Dendritic cell treated with granulocyte-macrophage colony-stimulating factor and Interleukin-4, amounts not matched to agents 40 ng/mL and 50 ng/mL, for 4 days (primary cell): ENCODE results near the gene MPHOSPH9.
"Not testable (repeated sequence)": the region's sequence is repeated elsewhere in the genome, so short reads cannot be mapped to it uniquely, and the experiment has no call there.

Source experiments
- H3K27ac Mint-ChIP-seq: one replicate; pipeline ENCODE4 v1.8.0; 2022; ENCODE audit warnings: mild to moderate bottlenecking, mixed read lengths
- H3K27me3 Mint-ChIP-seq: one replicate; pipeline ENCODE4 v1.8.0; 2022; ENCODE audit warnings: mild to moderate bottlenecking, mixed read lengths
- H3K36me3 Mint-ChIP-seq: one replicate; pipeline ENCODE4 v1.8.0; 2022; ENCODE audit warnings: low read depth, mixed read lengths
- H3K4me1 Mint-ChIP-seq: one replicate; pipeline ENCODE4 v1.8.0; 2022; ENCODE audit warnings: low read depth, mixed read lengths
- H3K4me3 Mint-ChIP-seq: one replicate; pipeline ENCODE4 v1.8.0; 2022; ENCODE audit warnings: mild to moderate bottlenecking, moderate library complexity, mixed read lengths
- H3K9me3 Mint-ChIP-seq: one replicate; pipeline ENCODE4 v1.8.0; 2022; ENCODE audit warnings: mixed read lengths
- intact Hi-C: fragments of 100-400 bp; cut with micrococcal nuclease; formaldehyde crosslinking; loops from one replicate; pipeline ENCODE4 v1.15.0; 2022

The MPHOSPH9 gene

GRCh38 chr12:123248996-123249741, 16.2 kb upstream of the MPHOSPH9 start:
- H3K4me3 Mint-ChIP-seq, H3K27me3 Mint-ChIP-seq, H3K27ac Mint-ChIP-seq, intact Hi-C loops: not testable (repeated sequence)
- Mint-ChIP-seq H3K9me3 (peaks cover 10% of the 10 kb centered on the region), H3K4me1 (peaks cover 30% of the 10 kb centered on the region), H3K36me3 (peaks cover 48% of the 10 kb centered on the region)

GRCh38 chr12:123248129-123248528, 15.2 kb upstream of the MPHOSPH9 start:
- intact Hi-C loops, H3K4me3 Mint-ChIP-seq, H3K27ac Mint-ChIP-seq, H3K27me3 Mint-ChIP-seq: not testable (repeated sequence)
- H3K4me1 Mint-ChIP-seq, result peaks cover 32% of the 10 kb centered on the region
- H3K9me3 Mint-ChIP-seq, result peaks cover 10% of the 10 kb centered on the region
- peaks cover 38% of the 10 kb centered on the region for H3K36me3 Mint-ChIP-seq

GRCh38 chr12:123245678-123246077, 12.7 kb upstream of the MPHOSPH9 start:
- Mint-ChIP-seq H3K4me1 (peaks cover 39% of the 10 kb centered on the region), H3K9me3 (peaks cover 10% of the 10 kb centered on the region), H3K4me3 (no peak overlapping the region), H3K27me3 (no peaks in the 10 kb centered on the region), H3K27ac (peak overlapping the region; percentile 19), H3K36me3 (peaks cover 30% of the 10 kb centered on the region)
- intact Hi-C loops, result no loop called here

GRCh38 chr12:123243671-123244262, 10.8 kb upstream of the MPHOSPH9 start:
- intact Hi-C loops, result no loop called here
- Mint-ChIP-seq H3K4me3 (no peak overlapping the region), H3K9me3 (peaks cover 10% of the 10 kb centered on the region), H3K27ac (no peak overlapping the region), H3K4me1 (peaks cover 29% of the 10 kb centered on the region), H3K36me3 (peaks cover 20% of the 10 kb centered on the region), H3K27me3 (no peaks in the 10 kb centered on the region)

GRCh38 chr12:123242116-123242904, 9.4 kb upstream of the MPHOSPH9 start:
- Mint-ChIP-seq H3K4me1 (peaks cover 35% of the 10 kb centered on the region), H3K36me3 (peaks cover 7% of the 10 kb centered on the region), H3K4me3 (peak overlapping the region; percentile 34), H3K27ac (peak overlapping the region; percentile 80), H3K27me3 (no peaks in the 10 kb centered on the region), H3K9me3 (no peaks in the 10 kb centered on the region)
- intact Hi-C loops, result no loop called here

- Mint-ChIP-seq H3K4me3 (no peak overlapping the region), H3K9me3 (no peaks in the 10 kb centered on the region), H3K27me3 (no peaks in the 10 kb centered on the region), H3K4me1 (peaks cover 32% of the 10 kb centered on the region), H3K27ac (no peak overlapping the region), H3K36me3 (peaks cover 31% of the 10 kb centered on the region)
- intact Hi-C loops, result loop anchor here (5.0 to 10.0 kb wide), 2 partner anchors 197 to 374 kb away; no protein-coding TSS in a partner anchor
Observed at GRCh38 chr12:123238961-123239360, 6.0 kb upstream of the MPHOSPH9 start.

- Mint-ChIP-seq H3K4me1 (peaks cover 32% of the 10 kb centered on the region), H3K36me3 (peaks cover 37% of the 10 kb centered on the region), H3K9me3 (no peaks in the 10 kb centered on the region), H3K27me3 (no peaks in the 10 kb centered on the region), H3K4me3 (no peak overlapping the region), H3K27ac (no peak overlapping the region)
- intact Hi-C loops, result loop anchor here (5.0 to 10.0 kb wide), 2 partner anchors 196 to 374 kb away; no protein-coding TSS in a partner anchor
Observed at GRCh38 chr12:123238330-123238682, 5.4 kb upstream of the MPHOSPH9 start.

- H3K4me1 Mint-ChIP-seq, result peaks cover 27% of the 10 kb centered on the region
- H3K36me3 Mint-ChIP-seq, result peaks cover 42% of the 10 kb centered on the region
- H3K27ac Mint-ChIP-seq, result peak overlapping the region; percentile 22
- no peaks in the 10 kb centered on the region for H3K27me3 Mint-ChIP-seq
- H3K9me3 Mint-ChIP-seq, result no peaks in the 10 kb centered on the region
- intact Hi-C loops, result loop anchor here (5.0 to 10.0 kb wide), 2 partner anchors 195 to 373 kb away; no protein-coding TSS in a partner anchor
- H3K4me3 Mint-ChIP-seq, result no peak overlapping the region
Observed at GRCh38 chr12:123237646-123238329, 4.8 kb upstream of the MPHOSPH9 start.

GRCh38 chr12:123233505-123234308, 766 bp upstream of the MPHOSPH9 start:
- intact Hi-C loops, result loop anchor here (5.0 to 10.0 kb wide), 2 partner anchors 251 to 369 kb away; partner anchors contain the start of gene ARL6IP4
- peaks cover 38% of the 10 kb centered on the region for H3K4me1 Mint-ChIP-seq
- no peaks in the 10 kb centered on the region for H3K9me3 Mint-ChIP-seq
- no peaks in the 10 kb centered on the region for H3K27me3 Mint-ChIP-seq
- peak overlapping the region; percentile 98 for H3K27ac Mint-ChIP-seq
- peak overlapping the region; percentile 99 for H3K4me3 Mint-ChIP-seq
- peaks cover 43% of the 10 kb centered on the region for H3K36me3 Mint-ChIP-seq

- H3K36me3 Mint-ChIP-seq, result peaks cover 43% of the 10 kb centered on the region
- H3K9me3 Mint-ChIP-seq, result no peaks in the 10 kb centered on the region
- no peaks in the 10 kb centered on the region for H3K27me3 Mint-ChIP-seq
- peaks cover 38% of the 10 kb centered on the region for H3K4me1 Mint-ChIP-seq
- peak overlapping the region; percentile 99 for H3K4me3 Mint-ChIP-seq
- peak overlapping the region; percentile 98 for H3K27ac Mint-ChIP-seq
- intact Hi-C loops, result loop anchor here (5.0 to 10.0 kb wide), 2 partner anchors 250 to 368 kb away; partner anchors contain the start of gene ARL6IP4
Observed at GRCh38 chr12:123232472-123232806, 502 bp downstream of the MPHOSPH9 start.

- Mint-ChIP-seq H3K27me3 (no peaks in the 10 kb centered on the region), H3K4me3 (peak overlapping the region; percentile 99), H3K4me1 (peaks cover 37% of the 10 kb centered on the region), H3K27ac (peak overlapping the region; percentile 98), H3K9me3 (no peaks in the 10 kb centered on the region), H3K36me3 (peaks cover 40% of the 10 kb centered on the region)
- intact Hi-C loops, result loop anchor here (5.0 to 10.0 kb wide), 2 partner anchors 250 to 367 kb away; partner anchors contain the start of gene ARL6IP4
Observed at GRCh38 chr12:123231931-123232330, 1.0 kb downstream of the MPHOSPH9 start.

GRCh38 chr12:123229051-123229450, 3.9 kb downstream of the MPHOSPH9 start:
- H3K27me3 Mint-ChIP-seq, result no peaks in the 10 kb centered on the region
- intact Hi-C loops, result no loop called here
- peak overlapping the region; percentile 55 for H3K4me3 Mint-ChIP-seq
- peaks cover 30% of the 10 kb centered on the region for H3K4me1 Mint-ChIP-seq
- no peaks in the 10 kb centered on the region for H3K9me3 Mint-ChIP-seq
- peak overlapping the region; percentile 63 for H3K27ac Mint-ChIP-seq
- H3K36me3 Mint-ChIP-seq, result peaks cover 30% of the 10 kb centered on the region
